Measurements from ENCODE around the gene NLE1. TPM values are rescaled to one million over a fixed set of nuclear protein-coding genes. Genes with fewer than 3 reads are reported as not detected.

The NLE1 gene
- polyA plus RNA-seq, 1 donor (not counting 4 experiments of a cell fraction or from before 2014, with no cell fraction given) = 13.5 TPM

- TF ChIP-seq CTCF (optimal IDR thresholded peaks at IDR 0.05 in 1 of 3, IDR thresholded peaks at IDR 0.05 in 1 of 3, conservative IDR thresholded peaks at IDR 0.05 in 1 of 3; ENCODE audit: extremely low read depth in 1 of 3, insufficient read depth in 2 of 3, low read length in 3 of 3) = no peak
- TF ChIP-seq EZH2 (IDR thresholded peaks at IDR 0.05; ENCODE audit: low read length) = no peak
- no peaks in the 10 kb centered on the region for H4K20me1 ChIP-seq (ENCODE audit: control insufficient read depth, extremely low read depth, insufficient read depth, low read length)
- H3K4me1 ChIP-seq (ENCODE audit: control insufficient read depth, extremely low read depth, insufficient read depth, low read length) = peaks cover 15% of the 10 kb centered on the region
- no peak for FAIRE-seq
- no peak overlapping the region for H3K27ac ChIP-seq (ENCODE audit: control insufficient read depth, insufficient read depth, low read length)
- no peak overlapping the region for H2AFZ ChIP-seq (ENCODE audit: control insufficient read depth, low read length)
- no peaks in the 10 kb centered on the region for H3K27me3 ChIP-seq (ENCODE audit: control insufficient read depth, extremely low read depth, insufficient read depth, low read length)
- H3K4me2 ChIP-seq (ENCODE audit: control insufficient read depth, extremely low read depth, insufficient read depth, low read depth, low read length) = no peak overlapping the region
- no peak overlapping the region for H3K9ac ChIP-seq (ENCODE audit: control insufficient read depth, extremely low read depth, insufficient read depth, low read length)
- no peaks in the 10 kb centered on the region for H3K9me3 ChIP-seq (ENCODE audit: control insufficient read depth, low read depth, low read length)
- no peaks in the 10 kb centered on the region for H3K79me2 ChIP-seq (ENCODE audit: control insufficient read depth, insufficient read depth, low read length)
- dilution Hi-C loops (cut with MboI; ENCODE audit: extremely low pct_ligation_motif_present, low sequenced_read_pairs) = no loop called here
- no peaks in the 10 kb centered on the region for H3K9me1 ChIP-seq (ENCODE audit: control insufficient read depth, extremely low read depth, insufficient read depth, low read length)
- DNase-seq (ENCODE audit: low read depth, low spot score) = peak; percentile 32
- no peak overlapping the region for H3K4me3 ChIP-seq (ENCODE audit: control insufficient read depth in 2 of 3, extremely low read depth in 1 of 3, insufficient read depth in 2 of 3, low read depth in 1 of 3, low read length in 3 of 3)
- no peaks in the 10 kb centered on the region for H3K36me3 ChIP-seq (ENCODE audit: control insufficient read depth in 2 of 2, extremely low read depth in 1 of 2, insufficient read depth in 2 of 2, low read length in 2 of 2)
Measured at GRCh38 chr17:35167666-35168065, 25.6 kb upstream of the NLE1 start.

- dilution Hi-C loops (cut with MboI; ENCODE audit: extremely low pct_ligation_motif_present, low sequenced_read_pairs) = no loop called here
- H4K20me1 ChIP-seq (ENCODE audit: control insufficient read depth, extremely low read depth, insufficient read depth, low read length) = no peaks in the 10 kb centered on the region
- no peaks in the 10 kb centered on the region for H3K9me3 ChIP-seq (ENCODE audit: control insufficient read depth, low read depth, low read length)
- no peak overlapping the region for H3K4me3 ChIP-seq (ENCODE audit: control insufficient read depth in 2 of 3, extremely low read depth in 1 of 3, insufficient read depth in 2 of 3, low read depth in 1 of 3, low read length in 3 of 3)
- H3K9me1 ChIP-seq (ENCODE audit: control insufficient read depth, extremely low read depth, insufficient read depth, low read length) = no peaks in the 10 kb centered on the region
- H3K79me2 ChIP-seq (ENCODE audit: control insufficient read depth, insufficient read depth, low read length) = no peaks in the 10 kb centered on the region
- H3K36me3 ChIP-seq (ENCODE audit: control insufficient read depth in 2 of 2, extremely low read depth in 1 of 2, insufficient read depth in 2 of 2, low read length in 2 of 2) = no peaks in the 10 kb centered on the region
- TF ChIP-seq EZH2 (IDR thresholded peaks at IDR 0.05; ENCODE audit: low read length) = no peak
- TF ChIP-seq CTCF (optimal IDR thresholded peaks at IDR 0.05 in 1 of 3, IDR thresholded peaks at IDR 0.05 in 1 of 3, conservative IDR thresholded peaks at IDR 0.05 in 1 of 3; ENCODE audit: extremely low read depth in 1 of 3, insufficient read depth in 2 of 3, low read length in 3 of 3) = no peak
- no peak overlapping the region for H3K4me2 ChIP-seq (ENCODE audit: control insufficient read depth, extremely low read depth, insufficient read depth, low read depth, low read length)
- DNase-seq (ENCODE audit: low read depth, low spot score) (no peak), FAIRE-seq (no peak)
- peaks cover 15% of the 10 kb centered on the region for H3K4me1 ChIP-seq (ENCODE audit: control insufficient read depth, extremely low read depth, insufficient read depth, low read length)
- no peak overlapping the region for H3K9ac ChIP-seq (ENCODE audit: control insufficient read depth, extremely low read depth, insufficient read depth, low read length)
- no peaks in the 10 kb centered on the region for H3K27me3 ChIP-seq (ENCODE audit: control insufficient read depth, extremely low read depth, insufficient read depth, low read length)
- no peak overlapping the region for H2AFZ ChIP-seq (ENCODE audit: control insufficient read depth, low read length)
- no peak overlapping the region for H3K27ac ChIP-seq (ENCODE audit: control insufficient read depth, insufficient read depth, low read length)
Measured at GRCh38 chr17:35167046-35167445, 24.9 kb upstream of the NLE1 start.
